Gastrocnemius medialis (tissue), 4 donors: ENCODE data around the gene ROBO2.

Experiments used
- CTCF ChIP-seq, 5 experiments: fragments of 450-650 bp in 3 of 5; fragments of 200-600 bp in 2 of 5; sonication (generic) in 2 of 5; IDR thresholded peaks in 4 of 5; conservative IDR thresholded peaks in 1 of 5; 1 replicate in 4 of 5; 2 replicates in 1 of 5; pipeline ENCODE4 v1.5.1; 2016 to 2019; ENCODE audit warnings: antibody characterized with exemption in 5 of 5, mild to moderate bottlenecking in 3 of 5, moderate library complexity in 3 of 5
- POLR2A ChIP-seq, 2 donors: fragments of 450-650 bp; IDR thresholded peaks; one replicate each; pipeline ENCODE4 v1.6.1; 2017; ENCODE audit warnings: antibody characterized with exemption in 2 of 2, mild to moderate bottlenecking in 2 of 2, moderate library complexity in 2 of 2

- no peak for TF ChIP-seq CTCF (IDR thresholded peaks at IDR 0.05 in 4 of 5, conservative IDR thresholded peaks at IDR 0.05 in 1 of 5)
- TF ChIP-seq POLR2A (IDR thresholded peaks at IDR 0.05), result no peak
Observed at GRCh38 chr3:77456431-77456830, 416.5 kb downstream of the ROBO2 start.
